ENCODE data around the gene C15orf40. TPM values are rescaled to one million over a fixed set of nuclear protein-coding genes. Genes with fewer than 3 reads are reported as not detected.
A peak's percentile ranks its signal among the peaks of the same experiment; 100 is the strongest.

Gene C15orf40
- total and polyA plus RNA-seq, 9 of the 15 experiments (the other 6 are each of a cell fraction or from before 2014, with no cell fraction given): 15.9 to 52.0 (median 27.0) TPM

- TF ChIP-seq ZBTB26 (CRISPR knock-in tag; IDR thresholded peaks at IDR 0.05): no peak
- TF ChIP-seq RAD21 (CRISPR knock-in tag; conservative IDR thresholded peaks at IDR 0.05 in 1 of 2, IDR thresholded peaks at IDR 0.05 in 1 of 2): peak; percentile 22 to 33; a peak in 3 of 4 replicates
- TF ChIP-seq HDAC2 (IDR thresholded peaks at IDR 0.05): peak; percentile 26; the same call in 1 of the 2 replicates
- TF ChIP-seq ZNF212 (CRISPR knock-in tag; IDR thresholded peaks at IDR 0.05): no peak
- TF ChIP-seq ZNF41 (CRISPR knock-in tag; conservative IDR thresholded peaks at IDR 0.05): no peak
- TF ChIP-seq POLR2AphosphoS5 (IDR thresholded peaks at IDR 0.05; ENCODE audit: control insufficient read depth, insufficient read depth, low read depth, low read length): peak; percentile 59; the same call in 1 of the 2 replicates
- no peak for TF ChIP-seq PHB2 (IDR thresholded peaks at IDR 0.05; ENCODE audit: low read depth)
- TF ChIP-seq ZNF583 (CRISPR knock-in tag; IDR thresholded peaks at IDR 0.05): no peak
- TF ChIP-seq U2AF2 (optimal IDR thresholded peaks at IDR 0.05; ENCODE audit: low read depth, low read length): no peak
- no peak for TF ChIP-seq DNMT1 (IDR thresholded peaks at IDR 0.05)
- no peak for TF ChIP-seq DLX4 (CRISPR knock-in tag; IDR thresholded peaks at IDR 0.05)
- peak; percentile 98 for TF ChIP-seq THAP12 (CRISPR knock-in tag; IDR thresholded peaks at IDR 0.05)
- TF ChIP-seq PTTG1 (tag; IDR thresholded peaks at IDR 0.05; ENCODE audit: low read depth): no peak
- peak; percentile 87 for TF ChIP-seq ETV1 (tag; conservative IDR thresholded peaks at IDR 0.05; ENCODE audit: low read depth)
- no peak; the same call in 1 of the 2 replicates for TF ChIP-seq MAFK (IDR thresholded peaks at IDR 0.05; ENCODE audit: low read length)
- TF ChIP-seq STAG1 (CRISPR knock-in tag; IDR thresholded peaks at IDR 0.05; ENCODE audit: borderline replicate concordance): no peak; the same call in 1 of the 2 replicates
- no peak for TF ChIP-seq ZNF354B (CRISPR knock-in tag; IDR thresholded peaks at IDR 0.05)
- TF ChIP-seq TRIM24 (IDR thresholded peaks at IDR 0.05): no peak
- peak; percentile 20; the same call in 1 of the 2 replicates for TF ChIP-seq DPF2 (IDR thresholded peaks at IDR 0.05)
- TF ChIP-seq BCL6 (CRISPR knock-in tag; IDR thresholded peaks at IDR 0.05): no peak
- no peak for TF ChIP-seq HMG20A (CRISPR knock-in tag; conservative IDR thresholded peaks at IDR 0.05)
- no peak for TF ChIP-seq PRMT5 (CRISPR knock-in tag; IDR thresholded peaks at IDR 0.05)
- TF ChIP-seq ZZZ3 (IDR thresholded peaks at IDR 0.05): peak; percentile 76; the same call in 1 of the 2 replicates
- 0 out of 2 replicates have a peak, but pooled peaks have one; percentile 25 for TF ChIP-seq ZNF644 (tag; IDR thresholded peaks at IDR 0.05; ENCODE audit: low read depth)
- 0 out of 2 replicates have a peak, but pooled peaks have one; percentile 57 for TF ChIP-seq POLR2H (tag; IDR thresholded peaks at IDR 0.05; ENCODE audit: low read depth)
- 0 out of 2 replicates have a peak, but pooled peaks have one; percentile 43 for TF ChIP-seq CBX1 (IDR thresholded peaks at IDR 0.05; ENCODE audit: low read depth)
- TF ChIP-seq PHF21A (IDR thresholded peaks at IDR 0.05; ENCODE audit: borderline replicate concordance, low read depth): no peak
Measured at GRCh38 chr15:83011271-83012075, at the start of gene C15orf40 (continued).

Data from K562 (cell line).